Nephron (organoid): ENCODE measurements around the gene GABRB1.

ENCODE experiments used
- H3K27ac Mint-ChIP-seq, 3 experiments: 2 replicates each; pipeline ENCODE4 v1.8.0; 2020; ENCODE audit warnings: mixed read lengths in 3 of 3, mild to moderate bottlenecking in 2 of 3, moderate library complexity in 1 of 3
- H3K27me3 Mint-ChIP-seq: 2 replicates; pipeline ENCODE4 v1.8.0; 2021; ENCODE audit warnings: low read depth, mild to moderate bottlenecking, moderate library complexity, mixed read lengths
- H3K36me3 Mint-ChIP-seq: 2 replicates; pipeline ENCODE4 v1.8.0; 2020; ENCODE audit warnings: low read depth, mixed read lengths
- H3K4me1 Mint-ChIP-seq: 2 replicates; pipeline ENCODE4 v1.8.0; 2020; ENCODE audit warnings: mixed read lengths
- H3K4me3 Mint-ChIP-seq, 3 experiments: 2 replicates each; pipeline ENCODE4 v1.8.0; 2020; ENCODE audit warnings: mild to moderate bottlenecking in 3 of 3, mixed read lengths in 3 of 3, moderate library complexity in 2 of 3
- H3K9me3 Mint-ChIP-seq: 2 replicates; pipeline ENCODE4 v1.8.0; 2020; ENCODE audit warnings: mixed read lengths
- TF ChIP-seq, protein P1 (sequence below), 3 experiments: fragments of 200-600 bp; sonication (generic); IDR thresholded peaks; one replicate each; pipeline ENCODE4 v1.5.0; 2021; ENCODE audit warnings: antibody characterized with exemption in 3 of 3; ENCODE audit not compliant: unreplicated experiment in 3 of 3

The GABRB1 gene

DNA sequence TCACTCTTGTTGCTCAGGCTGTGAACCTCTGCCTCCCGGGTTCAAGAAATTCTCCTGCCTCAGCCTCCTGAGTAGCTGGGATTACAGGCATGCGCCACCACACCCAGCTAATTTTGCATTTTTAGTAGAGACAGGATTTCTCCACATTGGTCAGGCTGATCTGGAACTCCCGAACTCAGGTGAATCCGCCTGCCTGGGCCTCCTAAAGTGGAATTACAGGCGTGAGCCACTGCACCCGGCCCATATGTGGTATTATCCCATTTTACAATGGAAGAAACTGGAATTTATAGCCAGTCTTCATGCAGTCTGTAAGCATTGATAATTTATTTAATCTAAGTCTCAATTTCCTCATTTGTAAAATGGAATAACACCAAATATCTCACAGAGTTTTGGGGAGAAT, 161.8 kb downstream of the GABRB1 start:
- TF ChIP-seq, protein P1, sequence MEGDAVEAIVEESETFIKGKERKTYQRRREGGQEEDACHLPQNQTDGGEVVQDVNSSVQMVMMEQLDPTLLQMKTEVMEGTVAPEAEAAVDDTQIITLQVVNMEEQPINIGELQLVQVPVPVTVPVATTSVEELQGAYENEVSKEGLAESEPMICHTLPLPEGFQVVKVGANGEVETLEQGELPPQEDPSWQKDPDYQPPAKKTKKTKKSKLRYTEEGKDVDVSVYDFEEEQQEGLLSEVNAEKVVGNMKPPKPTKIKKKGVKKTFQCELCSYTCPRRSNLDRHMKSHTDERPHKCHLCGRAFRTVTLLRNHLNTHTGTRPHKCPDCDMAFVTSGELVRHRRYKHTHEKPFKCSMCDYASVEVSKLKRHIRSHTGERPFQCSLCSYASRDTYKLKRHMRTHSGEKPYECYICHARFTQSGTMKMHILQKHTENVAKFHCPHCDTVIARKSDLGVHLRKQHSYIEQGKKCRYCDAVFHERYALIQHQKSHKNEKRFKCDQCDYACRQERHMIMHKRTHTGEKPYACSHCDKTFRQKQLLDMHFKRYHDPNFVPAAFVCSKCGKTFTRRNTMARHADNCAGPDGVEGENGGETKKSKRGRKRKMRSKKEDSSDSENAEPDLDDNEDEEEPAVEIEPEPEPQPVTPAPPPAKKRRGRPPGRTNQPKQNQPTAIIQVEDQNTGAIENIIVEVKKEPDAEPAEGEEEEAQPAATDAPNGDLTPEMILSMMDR (IDR thresholded peaks at IDR 0.05; ENCODE audit: unreplicated experiment in 3 of 3) = no peak
- Mint-ChIP-seq H3K4me3 (no peak overlapping the region), H3K27ac (no peak overlapping the region), H3K27me3 (no peaks in the 10 kb centered on the region), H3K9me3 (no peaks in the 10 kb centered on the region), H3K36me3 (no peaks in the 10 kb centered on the region), H3K4me1 (no peaks in the 10 kb centered on the region)

DNA sequence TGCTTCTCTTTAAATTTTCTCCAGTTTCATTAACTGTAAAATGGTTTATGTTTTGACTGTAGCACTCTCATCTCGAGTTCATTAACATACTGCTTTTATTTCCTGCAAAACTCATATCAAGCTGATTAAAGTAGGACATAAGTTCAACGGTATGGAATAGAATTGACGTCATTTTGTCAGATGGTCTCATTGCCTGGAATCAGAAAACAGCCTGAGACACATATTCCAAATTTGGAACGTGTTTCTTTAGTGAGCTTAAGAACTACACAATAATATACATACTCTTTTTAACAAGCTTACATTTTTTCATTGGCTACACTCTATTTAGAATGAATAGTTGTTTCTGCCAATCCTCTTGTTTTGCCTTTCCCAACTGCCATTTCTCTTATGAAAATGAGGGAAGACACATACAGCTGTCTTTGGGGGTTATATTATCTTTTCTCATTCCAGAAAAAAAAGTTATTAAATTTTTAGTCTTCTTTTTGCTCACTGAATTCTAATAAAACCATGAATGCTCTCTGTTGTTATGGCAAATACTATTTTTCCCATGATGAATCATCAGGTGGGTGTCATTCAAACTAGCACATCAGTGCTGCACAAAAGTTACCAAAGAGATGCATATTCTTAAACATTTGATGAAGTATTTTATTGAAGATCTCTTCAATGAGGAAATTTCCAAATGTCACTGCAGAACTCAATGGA, 162.8 kb downstream of the GABRB1 start:
- TF ChIP-seq, protein P1 (IDR thresholded peaks at IDR 0.05; ENCODE audit: unreplicated experiment in 3 of 3) = no peak
- H3K27ac Mint-ChIP-seq = no peak overlapping the region
- H3K27me3 Mint-ChIP-seq = no peaks in the 10 kb centered on the region
- H3K9me3 Mint-ChIP-seq = no peaks in the 10 kb centered on the region
- no peaks in the 10 kb centered on the region for H3K4me1 Mint-ChIP-seq
- no peaks in the 10 kb centered on the region for H3K36me3 Mint-ChIP-seq
- H3K4me3 Mint-ChIP-seq = no peak overlapping the region

DNA sequence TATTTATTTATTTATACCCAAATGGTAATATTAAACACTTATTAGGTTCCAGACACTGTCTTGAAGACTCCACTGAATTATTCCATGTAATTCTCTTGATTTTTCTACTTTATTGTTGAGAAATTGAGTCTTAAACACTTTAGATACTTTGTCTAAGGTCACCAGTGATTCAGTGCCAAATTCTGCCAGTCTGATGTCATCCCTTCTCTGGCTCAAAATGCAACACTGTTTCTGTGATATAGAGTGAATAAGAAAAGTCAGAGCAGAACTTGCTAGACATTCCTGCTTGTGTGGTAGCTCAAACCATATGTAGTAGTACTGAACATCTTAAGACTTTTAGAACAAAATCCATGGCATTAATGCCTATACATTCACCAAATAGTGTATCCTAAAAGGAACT, 164.3 kb downstream of the GABRB1 start:
- no peak overlapping the region for H3K4me3 Mint-ChIP-seq
- no peaks in the 10 kb centered on the region for H3K9me3 Mint-ChIP-seq
- H3K27ac Mint-ChIP-seq = no peak overlapping the region
- H3K36me3 Mint-ChIP-seq = no peaks in the 10 kb centered on the region
- TF ChIP-seq, protein P1 (IDR thresholded peaks at IDR 0.05; ENCODE audit: unreplicated experiment in 3 of 3) = no peak
- no peaks in the 10 kb centered on the region for H3K27me3 Mint-ChIP-seq
- no peaks in the 10 kb centered on the region for H3K4me1 Mint-ChIP-seq

DNA sequence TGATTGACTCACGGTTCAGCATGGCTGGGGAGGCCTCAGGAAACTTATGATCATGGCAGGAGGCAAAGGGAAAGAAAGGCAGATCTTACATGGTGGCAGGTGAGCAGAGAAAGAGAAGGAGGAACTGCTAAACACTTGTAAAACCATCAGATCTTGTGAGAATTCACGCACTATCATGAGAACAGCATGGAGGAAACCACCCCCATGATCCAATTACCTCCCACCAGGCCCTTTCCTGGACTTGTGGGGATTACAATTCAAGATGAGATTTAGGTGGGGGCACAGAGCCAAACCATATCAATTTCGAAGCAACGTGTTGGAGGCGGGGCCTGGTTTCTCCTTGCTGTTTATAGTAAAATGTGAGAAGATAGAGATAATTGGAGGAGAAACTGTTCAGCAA, 167.4 kb downstream of the GABRB1 start:
- no peaks in the 10 kb centered on the region for H3K36me3 Mint-ChIP-seq
- no peak overlapping the region for H3K4me3 Mint-ChIP-seq
- H3K27me3 Mint-ChIP-seq = peaks cover 4% of the 10 kb centered on the region
- no peaks in the 10 kb centered on the region for H3K4me1 Mint-ChIP-seq
- TF ChIP-seq, protein P1 (IDR thresholded peaks at IDR 0.05; ENCODE audit: unreplicated experiment in 3 of 3) = no peak
- H3K27ac Mint-ChIP-seq = no peak overlapping the region
- no peaks in the 10 kb centered on the region for H3K9me3 Mint-ChIP-seq

DNA sequence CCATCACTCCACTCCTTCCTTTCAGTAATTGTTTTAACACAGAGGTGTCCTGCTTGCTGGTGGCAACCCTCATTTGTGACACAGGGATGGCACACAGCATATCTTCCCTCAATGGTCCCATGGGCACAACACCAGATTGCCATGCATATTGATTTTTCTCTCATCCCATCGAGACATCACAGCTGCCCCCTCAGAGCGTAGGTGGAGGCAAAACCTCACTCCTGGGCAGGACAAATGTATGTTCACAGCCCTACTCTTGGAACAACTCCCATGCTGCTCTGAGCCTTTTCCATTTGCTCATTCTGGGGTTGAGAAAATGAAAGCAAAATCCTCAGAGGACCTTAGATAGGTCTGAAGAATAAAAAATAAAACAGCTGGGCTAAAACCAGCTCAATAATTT, 172.2 kb downstream of the GABRB1 start:
- Mint-ChIP-seq H3K4me3 (no peak overlapping the region), H3K4me1 (no peaks in the 10 kb centered on the region), H3K27me3 (peaks cover 4% of the 10 kb centered on the region), H3K27ac (no peak overlapping the region), H3K36me3 (no peaks in the 10 kb centered on the region), H3K9me3 (no peaks in the 10 kb centered on the region)
- TF ChIP-seq, protein P1 (IDR thresholded peaks at IDR 0.05; ENCODE audit: unreplicated experiment in 3 of 3) = no peak

DNA sequence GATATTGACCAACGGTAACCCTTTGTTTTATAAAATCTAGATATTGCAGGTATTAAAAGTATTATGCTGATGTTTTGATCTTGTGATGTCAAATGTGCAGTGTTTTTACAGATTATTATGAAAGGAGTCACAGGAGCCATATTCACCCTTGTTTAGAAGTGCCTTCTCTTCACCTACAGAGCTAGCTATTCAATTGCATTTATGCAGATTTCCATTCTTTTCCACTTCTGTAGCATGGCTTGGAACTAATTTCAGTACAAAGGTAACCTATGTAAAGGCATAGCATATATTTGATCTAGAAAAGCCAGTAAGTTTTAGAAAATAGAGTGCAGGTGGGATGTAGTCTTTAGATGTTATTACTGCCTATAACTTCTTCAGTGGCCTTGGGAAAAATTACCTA, 176.2 kb downstream of the GABRB1 start:
- no peak overlapping the region for H3K27ac Mint-ChIP-seq
- H3K4me1 Mint-ChIP-seq = no peaks in the 10 kb centered on the region
- H3K4me3 Mint-ChIP-seq = no peak overlapping the region
- TF ChIP-seq, protein P1 (IDR thresholded peaks at IDR 0.05; ENCODE audit: unreplicated experiment in 3 of 3) = no peak
- H3K9me3 Mint-ChIP-seq = no peaks in the 10 kb centered on the region
- no peaks in the 10 kb centered on the region for H3K36me3 Mint-ChIP-seq
- peaks cover 4% of the 10 kb centered on the region for H3K27me3 Mint-ChIP-seq
